Smooth muscle cell (in vitro differentiated cells): ENCODE results near the gene S100A10. TPM values are rescaled to one million over a fixed set of nuclear protein-coding genes. Genes with fewer than 3 reads are reported as not detected.

Source experiments
- DNase-seq: peaks from one replicate; lab custom pipeline; 2025; ENCODE audit not compliant: unreplicated experiment; lab: John Stamatoyannopoulos, UW
- H2AFZ ChIP-seq: fragments of 200-600 bp; sonication (generic); 2 replicates; pipeline ENCODE4 v1.6.0; 2016; ENCODE audit warnings: antibody characterized with exemption, low read depth, mild to moderate bottlenecking
- H3F3A ChIP-seq: fragments of 200-600 bp; sonication (generic); 2 replicates; pipeline ENCODE4 v1.6.0; 2017; ENCODE audit warnings: antibody characterized with exemption, low read depth
- H3K27ac ChIP-seq: fragments of 200-600 bp; sonication (generic); 2 replicates; pipeline ENCODE4 v1.5.1; 2016; ENCODE audit warnings: low read depth, mild to moderate bottlenecking
- H3K27me3 ChIP-seq: fragments of 200-600 bp; sonication (generic); 2 replicates; pipeline ENCODE4 v1.6.1; 2016; ENCODE audit warnings: low read depth, mild to moderate bottlenecking
- H3K36me3 ChIP-seq: fragments of 200-600 bp; sonication (generic); 2 replicates; pipeline ENCODE4 v1.5.1; 2016; ENCODE audit warnings: low read depth
- H3K4me1 ChIP-seq: fragments of 200-600 bp; sonication (generic); 2 replicates; pipeline ENCODE4 v1.5.1; 2016; ENCODE audit warnings: low read depth
- H3K4me2 ChIP-seq: fragments of 200-600 bp; sonication (generic); 2 replicates; pipeline ENCODE4 v1.6.0; 2016; ENCODE audit warnings: mild to moderate bottlenecking
- H3K4me3 ChIP-seq: fragments of 200-600 bp; sonication (generic); 2 replicates; pipeline ENCODE4 v1.5.1; 2016; ENCODE audit warnings: mild to moderate bottlenecking
- H3K79me2 ChIP-seq: fragments of 200-600 bp; sonication (generic); 2 replicates; pipeline ENCODE4 v1.6.0; 2016; ENCODE audit warnings: low read depth, mild to moderate bottlenecking
- H3K9ac ChIP-seq: fragments of 200-600 bp; sonication (generic); 2 replicates; pipeline ENCODE4 v1.6.0; 2016; ENCODE audit warnings: low read depth
- H3K9me3 ChIP-seq: fragments of 200-600 bp; sonication (generic); replicated peaks from 2 replicates; pipeline ENCODE4 v1.5.1; 2016; ENCODE audit warnings: low read depth
- H4K20me1 ChIP-seq: fragments of 200-600 bp; sonication (generic); 2 replicates; pipeline ENCODE4 v1.6.0; 2016; ENCODE audit warnings: low read depth
- WGBS: methylation state at CpG from one replicate; pipeline ENCODE4 v1.1.7; 2016; ENCODE audit warnings: low lambda C conversion rate; 5-methylcytosine and 5-hydroxymethylcytosine counted together
- polyA plus RNA-seq: library from polyadenylated mRNA; unstranded; fragments of >200 nt; fragmentation: Nextera tagmentation; extraction: Ambion mirVana; gene quantifications from 2 replicates; pipeline ENCODE4 v1.2.1, GENCODE V29; 2016
- total RNA-seq: library from RNA; depleted of rRNA; stranded (reverse); fragments of >200 nt; gene quantifications from 2 replicates; pipeline ENCODE4 v1.2.3, GENCODE V29; 2014
- TF ChIP-seq, protein P1 (sequence below): fragments of 200-600 bp; sonication (generic); IDR thresholded peaks from 2 replicates; pipeline ENCODE4 v1.5.1; 2017; ENCODE audit warnings: borderline replicate concordance, mild to moderate bottlenecking, antibody characterized with exemption; ENCODE audit not compliant: insufficient read depth, poor library complexity, severe bottlenecking

Gene S100A10
- total and polyA plus RNA-seq, 2 experiments from 2014 or later, result 477 to 1,351 TPM

DNA sequence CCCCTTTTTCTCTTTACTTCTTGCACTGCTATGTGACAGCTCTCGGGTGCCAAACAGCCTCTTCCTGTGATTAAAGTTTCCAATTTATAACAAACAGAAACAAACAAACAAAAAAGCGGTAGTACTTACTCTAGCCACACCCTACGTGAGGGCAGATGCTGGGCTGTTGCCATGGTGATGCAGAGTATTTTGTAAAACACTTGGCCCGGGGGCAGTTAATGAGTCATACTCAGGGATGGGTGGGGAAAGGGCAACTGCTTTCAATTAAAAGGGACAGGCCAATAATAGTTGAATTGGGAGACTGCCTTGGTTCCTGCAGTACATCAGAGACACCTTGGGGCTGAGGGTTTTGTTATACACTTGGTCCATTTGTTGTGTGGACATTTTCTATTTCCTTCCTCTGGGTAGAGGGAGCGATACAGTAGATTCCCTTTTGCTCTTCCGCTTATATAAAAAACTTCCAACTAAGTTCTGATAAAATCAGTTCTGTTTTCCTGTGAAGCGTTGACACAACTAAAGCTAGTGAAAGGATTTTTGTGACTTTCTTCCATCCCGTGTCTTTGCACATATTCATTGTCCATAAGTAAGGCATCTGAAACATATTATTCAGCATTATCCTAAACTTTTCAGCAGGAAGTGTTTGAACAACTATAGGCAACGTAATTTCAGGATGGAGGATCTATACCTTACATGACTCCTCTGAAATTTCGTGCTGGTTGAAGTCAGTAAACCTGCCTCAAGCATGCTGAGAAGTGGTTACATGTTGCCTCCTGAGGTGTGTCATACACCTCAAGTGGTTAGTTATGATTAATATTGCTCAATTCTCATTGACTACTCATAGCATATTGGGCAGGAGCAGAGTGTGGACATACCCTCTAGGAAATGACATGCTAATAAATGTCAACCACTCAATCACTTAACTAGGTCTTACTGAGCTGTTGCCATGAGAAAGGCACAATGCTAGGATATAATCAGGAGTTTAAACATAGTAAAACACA is 47.6 kb downstream of the S100A10 start:
- 31% methylated on average over 10 of the region's 10 CpGs for WGBS
- Histone ChIP-seq H2AFZ (peak overlapping the region; percentile 42), H3K9ac (peak overlapping the region; percentile 85), H3K4me2 (peak overlapping the region; percentile 50), H3K9me3 (no peaks in the 10 kb centered on the region), H3K27ac (peak overlapping the region; percentile 89), H3F3A (peaks cover 4% of the 10 kb centered on the region), H3K4me3 (no peak overlapping the region), H3K79me2 (no peaks in the 10 kb centered on the region), H3K4me1 (no peaks in the 10 kb centered on the region), H3K36me3 (no peaks in the 10 kb centered on the region), H4K20me1 (no peaks in the 10 kb centered on the region), H3K27me3 (no peaks in the 10 kb centered on the region)
- TF ChIP-seq, protein P1, sequence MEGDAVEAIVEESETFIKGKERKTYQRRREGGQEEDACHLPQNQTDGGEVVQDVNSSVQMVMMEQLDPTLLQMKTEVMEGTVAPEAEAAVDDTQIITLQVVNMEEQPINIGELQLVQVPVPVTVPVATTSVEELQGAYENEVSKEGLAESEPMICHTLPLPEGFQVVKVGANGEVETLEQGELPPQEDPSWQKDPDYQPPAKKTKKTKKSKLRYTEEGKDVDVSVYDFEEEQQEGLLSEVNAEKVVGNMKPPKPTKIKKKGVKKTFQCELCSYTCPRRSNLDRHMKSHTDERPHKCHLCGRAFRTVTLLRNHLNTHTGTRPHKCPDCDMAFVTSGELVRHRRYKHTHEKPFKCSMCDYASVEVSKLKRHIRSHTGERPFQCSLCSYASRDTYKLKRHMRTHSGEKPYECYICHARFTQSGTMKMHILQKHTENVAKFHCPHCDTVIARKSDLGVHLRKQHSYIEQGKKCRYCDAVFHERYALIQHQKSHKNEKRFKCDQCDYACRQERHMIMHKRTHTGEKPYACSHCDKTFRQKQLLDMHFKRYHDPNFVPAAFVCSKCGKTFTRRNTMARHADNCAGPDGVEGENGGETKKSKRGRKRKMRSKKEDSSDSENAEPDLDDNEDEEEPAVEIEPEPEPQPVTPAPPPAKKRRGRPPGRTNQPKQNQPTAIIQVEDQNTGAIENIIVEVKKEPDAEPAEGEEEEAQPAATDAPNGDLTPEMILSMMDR, result no peak
- peak; percentile 14 for DNase-seq

DNA sequence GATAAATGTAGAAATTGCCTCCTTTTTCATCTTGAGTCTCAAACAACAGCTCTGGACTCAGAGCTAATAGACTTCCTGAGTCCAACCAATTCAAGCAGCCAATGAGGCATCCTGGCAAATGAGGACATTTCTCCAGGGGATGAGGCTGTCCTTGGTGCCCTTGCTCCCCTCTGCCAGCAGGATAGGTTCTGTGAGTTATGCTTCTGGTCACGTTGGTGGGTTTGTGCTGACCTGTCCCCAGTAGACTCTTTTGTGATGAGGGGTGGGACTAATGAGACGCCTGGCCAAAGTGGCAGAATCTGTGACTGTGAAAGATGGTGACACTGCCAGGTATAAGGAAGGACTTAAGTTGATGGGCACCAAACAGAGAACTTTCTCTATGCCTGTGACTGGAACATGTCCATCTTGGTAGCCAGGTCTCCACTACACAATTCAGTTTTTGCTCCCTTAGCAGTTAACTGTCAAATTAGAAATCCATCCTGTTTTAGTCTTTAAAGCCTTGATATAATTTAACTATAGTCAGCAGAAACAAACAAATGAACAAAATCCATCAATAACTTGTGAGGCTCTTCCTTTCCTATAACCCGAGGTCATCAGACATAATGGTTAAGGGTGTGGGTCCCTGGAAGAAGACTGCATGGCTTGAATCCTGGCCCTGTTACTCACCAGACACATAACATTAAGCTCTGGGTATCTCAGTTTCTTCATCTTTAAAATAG is 48.6 kb downstream of the S100A10 start:
- Histone ChIP-seq H3K4me1 (no peaks in the 10 kb centered on the region), H2AFZ (peak overlapping the region; percentile 42), H3K27ac (peak overlapping the region; percentile 89), H3K36me3 (no peaks in the 10 kb centered on the region), H3K4me3 (no peak overlapping the region), H3F3A (peaks cover 4% of the 10 kb centered on the region), H3K9ac (peak overlapping the region; percentile 85), H3K4me2 (peak overlapping the region; percentile 50), H3K27me3 (no peaks in the 10 kb centered on the region), H3K79me2 (no peaks in the 10 kb centered on the region), H4K20me1 (no peaks in the 10 kb centered on the region), H3K9me3 (no peaks in the 10 kb centered on the region)
- WGBS, result 69% methylated on average over 3 of the region's 3 CpGs
- DNase-seq, result no peak
- TF ChIP-seq, protein P1, result no peak

DNA sequence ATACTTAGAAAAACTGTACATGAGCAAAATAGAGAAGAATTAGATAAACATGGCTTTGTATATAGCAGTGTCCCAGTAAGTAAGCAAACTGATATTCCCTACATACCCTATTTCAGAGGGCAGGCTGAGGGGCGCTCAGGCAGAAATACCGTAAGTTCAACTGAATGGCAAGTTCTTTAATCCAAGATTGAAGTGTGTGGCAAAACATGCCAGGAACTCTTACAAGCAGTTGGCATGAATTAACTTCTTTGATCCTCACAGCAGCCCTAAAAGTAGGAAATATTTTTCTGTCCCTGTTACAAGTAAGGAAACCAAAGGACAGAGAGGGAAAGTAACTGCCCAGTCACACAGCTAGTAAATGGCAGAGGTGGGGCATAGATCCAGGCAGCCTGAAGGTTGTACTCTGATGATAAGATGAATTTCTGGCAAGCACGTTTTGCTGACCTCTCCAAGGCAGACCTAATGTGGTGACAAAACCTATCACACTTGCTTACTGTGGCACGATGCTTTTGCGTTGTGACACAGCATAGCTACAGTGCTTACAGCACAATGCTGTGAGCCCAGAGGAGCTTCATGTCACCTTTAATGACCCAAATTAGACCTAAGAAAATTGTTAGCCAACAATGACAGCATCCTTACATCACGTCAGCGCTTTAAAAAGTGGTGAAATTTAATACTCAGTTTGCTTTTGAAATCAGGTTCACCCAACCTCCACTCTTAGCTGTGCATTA is 49.4 kb downstream of the S100A10 start:
- Histone ChIP-seq H4K20me1 (no peaks in the 10 kb centered on the region), H3F3A (peaks cover 4% of the 10 kb centered on the region), H3K4me2 (no peak overlapping the region), H3K4me1 (no peaks in the 10 kb centered on the region), H3K4me3 (no peak overlapping the region), H3K27me3 (no peaks in the 10 kb centered on the region), H3K36me3 (no peaks in the 10 kb centered on the region), H3K79me2 (no peaks in the 10 kb centered on the region), H3K9me3 (no peaks in the 10 kb centered on the region), H3K9ac (peak overlapping the region; percentile 85), H2AFZ (no peak overlapping the region), H3K27ac (peak overlapping the region; percentile 89)
- TF ChIP-seq, protein P1, result no peak
- WGBS, result 56% methylated on average over 7 of the region's 7 CpGs
- no peak for DNase-seq
